GM19238 (cell line): ENCODE measurements around the gene CCDC15.
"Not testable (repeated sequence)": the region's sequence is repeated elsewhere in the genome, so short reads cannot be mapped to it uniquely, and the experiment has no call there.

ENCODE experiments used
- DNase-seq: peaks from one replicate; pipeline ENCODE4 v3.0.0; 2011; ENCODE audit warnings: low spot score; ENCODE audit not compliant: insufficient read length

Gene CCDC15

DNA sequence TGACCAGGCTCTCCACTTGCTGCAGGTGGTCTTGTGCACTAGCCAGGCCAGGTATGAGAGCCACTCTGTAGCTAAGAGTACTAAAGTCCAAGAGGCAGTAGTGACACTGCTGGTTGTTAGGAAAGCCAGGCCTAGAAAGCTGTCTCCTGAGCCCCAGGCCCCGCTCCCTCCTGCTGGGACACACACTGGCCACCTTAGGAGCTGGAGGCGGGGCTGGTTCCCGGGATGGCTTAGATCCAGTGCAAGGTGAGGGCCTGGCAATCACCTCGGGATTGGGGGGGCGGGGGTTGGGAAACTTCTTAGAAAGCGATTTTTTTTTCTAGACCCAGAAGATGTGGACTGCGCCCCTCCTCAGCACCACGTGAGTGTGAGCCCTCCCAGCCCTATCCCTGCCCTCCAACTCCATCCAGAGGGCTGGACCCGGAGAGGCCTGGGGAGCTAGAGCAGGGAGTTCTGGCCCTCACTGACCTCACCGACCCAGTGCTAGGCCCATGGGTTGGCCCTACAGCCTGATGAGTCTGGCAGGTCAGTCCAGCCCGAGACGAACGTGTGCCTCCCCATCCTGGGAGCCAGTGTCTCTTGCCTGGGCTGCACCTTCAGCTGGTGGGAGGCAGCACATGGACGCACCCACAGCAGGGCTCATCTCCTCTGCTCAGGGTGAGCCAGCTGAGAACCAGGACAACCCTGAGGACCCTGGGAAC is 127.2 kb downstream of the CCDC15 start:
- DNase-seq = no peak

DNA sequence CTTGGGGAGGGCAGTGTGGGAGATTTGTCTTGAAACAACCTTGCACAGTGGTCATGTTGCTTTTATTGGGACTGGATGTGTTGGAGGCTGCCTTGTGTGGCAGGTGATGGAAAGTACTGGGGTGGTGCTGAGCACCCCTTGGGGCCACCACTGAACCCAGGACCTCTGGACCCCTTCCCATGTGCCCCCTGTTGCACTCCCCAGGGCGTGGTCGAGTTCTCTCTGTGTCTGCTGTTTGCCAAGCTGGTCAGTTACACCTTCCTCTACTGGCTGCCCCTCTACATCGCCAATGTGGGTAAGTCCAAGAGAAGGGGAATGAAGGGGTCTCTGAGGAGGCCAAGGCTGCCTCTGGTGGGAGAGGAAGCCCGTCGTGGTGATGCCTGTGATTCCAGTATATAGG is 128.0 kb downstream of the CCDC15 start:
- no peak for DNase-seq

DNA sequence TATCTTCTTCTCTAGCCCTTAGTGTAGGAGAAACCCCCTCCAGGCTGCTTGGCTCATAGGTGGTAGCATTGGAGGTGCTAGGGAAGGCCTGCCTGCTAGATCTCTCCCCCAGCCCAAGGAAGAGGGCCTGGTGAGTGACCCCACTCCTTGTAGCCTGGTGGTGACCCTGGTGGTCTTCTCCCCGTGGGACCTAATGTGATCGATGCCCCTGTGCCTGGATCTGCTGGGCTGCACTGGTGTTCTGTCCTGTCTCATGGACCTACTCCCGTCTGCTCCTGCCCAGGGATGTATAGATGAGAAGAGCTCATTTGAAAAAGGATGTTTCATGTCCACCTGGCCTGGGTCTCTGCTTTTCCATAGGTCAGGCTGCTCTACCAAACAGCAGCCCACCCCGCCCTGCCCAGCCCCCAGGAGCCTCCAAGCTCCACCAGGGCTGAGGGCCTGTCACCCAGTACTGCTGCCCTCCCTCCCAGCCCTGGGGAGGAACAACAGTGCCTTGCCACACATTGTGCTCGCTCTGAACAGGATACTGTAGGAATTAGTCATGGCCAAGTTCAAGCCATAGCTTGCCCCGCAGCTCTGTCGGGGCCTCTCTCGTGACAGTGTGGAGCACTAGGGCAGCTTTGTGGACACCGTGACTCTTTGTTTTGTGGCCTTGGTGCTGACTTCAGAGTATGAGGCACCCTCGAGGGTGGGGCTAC is 128.8 kb downstream of the CCDC15 start:
- DNase-seq = no peak

DNA sequence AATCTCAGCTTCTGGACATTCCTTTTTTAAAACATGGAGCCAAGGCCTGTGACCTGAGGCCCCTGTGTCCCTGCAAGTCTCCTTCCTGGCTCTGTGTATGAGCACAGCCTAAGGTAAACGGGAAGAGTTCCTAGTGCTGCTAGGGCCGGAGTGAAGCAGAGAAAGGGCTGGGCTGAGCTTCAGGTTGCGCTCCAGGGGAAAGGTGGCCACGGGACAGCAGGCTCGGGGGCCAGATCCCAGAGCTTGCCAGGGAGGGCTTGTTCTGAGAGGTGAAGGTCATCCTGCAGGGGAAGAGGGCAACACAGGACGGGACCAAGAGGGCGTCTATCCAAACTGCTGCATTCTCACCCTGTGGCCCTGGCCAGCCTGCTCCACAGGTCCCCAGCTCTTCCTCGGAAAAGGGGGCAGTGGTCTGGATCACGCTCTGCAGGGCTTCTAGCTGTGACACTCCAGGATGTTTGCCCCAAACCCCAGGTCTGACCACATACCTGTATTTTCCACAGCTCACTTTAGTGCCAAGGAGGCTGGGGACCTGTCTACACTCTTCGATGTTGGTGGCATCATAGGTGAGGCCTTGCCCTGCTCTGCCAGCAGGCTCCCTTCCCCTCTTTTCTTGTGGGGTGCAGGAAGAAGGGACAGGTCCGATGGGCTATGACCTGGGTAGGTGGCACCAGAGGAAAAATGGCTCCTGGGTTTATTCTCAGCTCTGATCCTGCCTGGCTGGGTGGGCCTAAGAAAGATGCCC is 129.5 kb downstream of the CCDC15 start:
- DNase-seq = no peak

DNA sequence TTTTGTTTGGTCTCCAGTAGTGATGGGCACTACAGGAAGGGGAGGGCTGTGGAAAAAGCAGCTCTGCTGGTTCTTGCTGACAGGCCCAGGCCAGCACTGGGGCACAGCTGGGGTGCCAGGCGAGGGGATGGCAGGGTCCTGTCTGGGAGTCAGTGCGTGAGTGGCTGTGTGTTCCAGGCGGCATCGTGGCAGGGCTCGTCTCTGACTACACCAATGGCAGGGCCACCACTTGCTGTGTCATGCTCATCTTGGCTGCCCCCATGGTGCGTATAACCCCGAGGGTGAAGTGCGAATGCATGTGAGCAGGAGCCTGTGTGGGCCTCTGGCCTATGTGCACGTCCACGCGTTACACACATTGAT is 130.0 kb downstream of the CCDC15 start:
- DNase-seq = no peak

DNA sequence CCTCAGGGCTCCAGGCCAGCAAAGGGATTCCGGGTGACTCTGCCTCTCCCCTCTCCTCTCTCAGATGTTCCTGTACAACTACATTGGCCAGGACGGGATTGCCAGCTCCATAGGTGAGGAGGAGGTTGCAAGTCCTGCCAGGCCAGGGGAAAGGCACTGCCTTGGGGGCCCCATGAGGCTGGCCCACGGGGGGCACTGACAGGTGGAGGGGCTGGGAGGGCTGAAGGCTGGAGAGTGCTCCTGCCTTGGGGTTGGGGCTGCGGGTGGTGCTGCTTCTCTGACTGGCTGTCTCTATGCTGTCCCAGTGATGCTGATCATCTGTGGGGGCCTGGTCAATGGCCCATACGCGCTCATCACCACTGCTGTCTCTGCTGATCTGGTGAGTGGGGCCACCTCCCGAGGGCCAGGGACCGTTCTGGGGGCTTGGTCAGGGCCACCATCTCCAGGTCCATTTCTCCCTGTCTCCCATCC is 130.8 kb downstream of the CCDC15 start:
- DNase-seq = no peak

DNA sequence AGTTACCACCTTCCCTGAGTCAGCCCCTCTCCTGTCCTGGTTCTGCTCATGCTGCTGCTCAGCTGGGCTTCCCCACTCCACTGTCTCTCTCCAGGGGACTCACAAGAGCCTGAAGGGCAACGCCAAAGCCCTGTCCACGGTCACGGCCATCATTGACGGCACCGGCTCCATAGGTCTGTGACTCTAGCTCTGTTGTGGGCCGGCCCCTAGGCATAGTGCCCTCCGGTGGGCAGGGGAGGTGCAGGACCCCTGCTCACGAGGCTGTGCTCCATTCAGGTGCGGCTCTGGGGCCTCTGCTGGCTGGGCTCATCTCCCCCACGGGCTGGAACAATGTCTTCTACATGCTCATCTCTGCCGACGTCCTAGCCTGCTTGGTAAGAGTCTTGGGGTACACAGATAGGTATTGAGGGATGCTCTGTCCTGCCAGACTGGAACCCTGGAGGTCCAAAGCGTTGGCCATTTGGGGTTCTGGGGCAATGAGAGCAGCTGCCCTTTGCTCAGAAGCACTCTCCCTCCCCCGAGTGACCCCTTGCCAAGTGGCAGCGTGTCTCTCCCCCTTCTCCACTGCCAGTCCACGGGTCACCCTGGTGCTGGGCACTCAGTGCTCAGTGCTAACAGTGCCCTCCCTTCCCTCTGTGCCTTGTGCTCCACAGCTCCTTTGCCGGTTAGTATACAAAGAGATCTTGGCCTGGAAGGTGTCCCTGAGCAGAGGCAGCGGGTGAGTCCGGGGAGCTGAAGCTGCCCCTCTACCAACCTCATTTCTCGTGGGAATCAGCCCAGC is 131.5 kb downstream of the CCDC15 start:
- no peak for DNase-seq

DNA sequence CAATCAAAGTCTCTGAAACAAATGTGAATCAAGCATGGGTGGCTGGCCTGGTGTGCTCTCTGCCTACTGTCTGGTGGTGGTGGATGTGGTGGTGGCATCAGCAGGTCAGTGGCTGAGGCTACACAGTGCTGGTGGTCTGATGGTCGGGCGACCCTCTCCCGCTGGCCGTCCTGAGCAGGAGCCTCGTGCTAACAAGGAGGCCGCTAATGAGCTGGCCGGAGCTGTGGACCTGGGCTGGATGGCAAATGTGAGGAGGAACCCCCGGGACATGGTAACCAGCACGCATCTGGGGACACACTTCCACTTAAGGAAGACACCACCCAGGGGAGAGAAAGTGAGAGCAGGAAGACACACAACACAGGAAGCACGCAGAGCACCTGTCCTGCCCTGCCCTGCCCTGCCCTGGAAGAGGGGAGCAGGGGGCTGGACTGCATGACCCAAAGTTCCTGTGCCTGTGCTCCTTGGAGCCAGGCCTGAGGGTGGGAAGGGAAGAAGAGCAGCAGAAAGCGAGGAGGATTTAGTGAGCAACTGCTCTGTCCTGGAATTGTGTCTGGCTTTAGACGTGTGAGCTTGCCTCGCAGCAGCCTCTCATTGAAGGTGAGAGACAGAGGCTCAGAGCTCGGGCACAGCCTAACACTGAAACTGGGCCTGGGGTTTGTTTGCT is 132.8 kb downstream of the CCDC15 start:
- no peak for DNase-seq

DNA sequence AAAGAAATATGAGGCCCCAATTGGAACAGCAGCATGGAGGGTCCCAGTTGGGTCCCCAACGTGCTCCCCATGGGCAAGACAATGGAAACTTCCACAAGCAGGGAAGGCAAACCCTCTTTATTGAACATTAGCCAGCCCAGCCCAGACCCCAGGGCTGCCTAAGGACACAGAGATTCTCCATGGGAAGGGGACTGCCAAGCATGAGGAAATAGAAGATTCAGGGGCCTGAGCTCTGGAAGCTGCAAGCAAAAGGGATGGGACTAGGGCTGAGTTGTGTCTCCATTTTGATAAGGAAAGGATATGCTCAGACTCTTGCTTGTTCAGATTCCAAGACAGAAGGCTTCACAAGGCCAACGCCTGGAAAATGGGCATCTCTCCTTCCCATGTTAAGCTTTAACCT is 134.1 kb downstream of the CCDC15 start:
- no peak for DNase-seq

DNA sequence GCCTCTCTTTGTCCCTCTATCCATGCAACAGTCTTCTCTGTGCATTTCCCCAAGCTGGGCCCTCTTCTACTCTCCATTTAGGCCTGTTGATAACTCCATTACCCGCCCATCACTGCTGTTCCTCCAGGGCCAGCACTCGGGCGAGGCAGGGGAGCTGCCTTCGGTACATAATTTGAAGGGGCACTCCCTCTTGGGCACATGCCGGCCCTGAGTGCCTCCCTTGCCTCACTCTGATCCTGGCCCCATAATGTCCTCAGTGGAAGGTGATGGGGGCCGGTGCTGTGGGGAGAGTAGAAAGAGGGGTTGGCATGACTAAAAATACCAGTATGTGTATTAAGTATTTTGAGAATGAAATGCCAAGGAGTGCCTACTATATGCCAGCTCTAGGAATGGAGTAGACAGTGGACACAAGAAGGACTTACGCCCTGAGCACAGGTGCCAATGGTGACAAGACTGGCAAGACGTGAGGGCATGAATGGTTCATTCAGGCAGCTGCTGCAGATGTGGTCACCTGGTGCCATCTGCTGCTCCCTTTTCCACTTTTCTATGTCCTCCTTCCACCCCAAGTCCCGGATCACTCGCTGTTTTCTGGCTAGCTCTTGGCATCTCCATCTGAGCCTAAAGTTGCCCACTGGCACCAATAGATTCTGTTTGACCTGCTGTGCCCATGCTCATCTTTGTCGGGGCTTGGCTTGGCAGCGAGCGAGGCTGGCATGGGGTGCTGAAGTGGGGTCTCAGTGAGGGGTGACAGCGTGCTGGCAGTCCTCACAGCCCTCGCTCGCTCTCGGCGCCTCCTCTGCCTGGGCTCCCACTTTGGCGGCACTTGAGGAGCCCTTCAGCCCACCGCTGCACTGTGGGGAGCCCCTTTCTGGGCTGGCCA is 134.8 kb downstream of the CCDC15 start:
- DNase-seq = no peak

DNA sequence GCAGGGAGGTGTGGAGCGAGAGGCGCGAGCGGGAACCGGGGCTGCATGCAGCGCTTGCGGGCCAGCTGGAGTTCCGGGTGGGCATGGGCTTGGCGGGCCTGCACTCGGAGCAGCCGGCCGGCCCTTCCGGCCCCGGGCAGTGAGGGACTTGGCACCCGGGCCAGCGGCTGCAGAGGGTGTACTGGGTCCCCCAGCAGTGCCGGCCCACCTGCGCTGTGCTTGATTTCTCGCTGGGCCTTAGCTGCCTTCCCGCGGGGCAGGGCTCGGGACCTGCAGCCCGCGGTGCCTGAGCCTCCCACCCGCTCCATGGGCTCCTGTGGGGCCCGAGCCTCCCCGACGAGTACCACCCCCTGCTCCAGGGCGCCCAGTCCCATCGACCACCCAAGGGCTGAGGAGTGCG is 135.5 kb downstream of the CCDC15 start:
- not testable (repeated sequence) for DNase-seq

DNA sequence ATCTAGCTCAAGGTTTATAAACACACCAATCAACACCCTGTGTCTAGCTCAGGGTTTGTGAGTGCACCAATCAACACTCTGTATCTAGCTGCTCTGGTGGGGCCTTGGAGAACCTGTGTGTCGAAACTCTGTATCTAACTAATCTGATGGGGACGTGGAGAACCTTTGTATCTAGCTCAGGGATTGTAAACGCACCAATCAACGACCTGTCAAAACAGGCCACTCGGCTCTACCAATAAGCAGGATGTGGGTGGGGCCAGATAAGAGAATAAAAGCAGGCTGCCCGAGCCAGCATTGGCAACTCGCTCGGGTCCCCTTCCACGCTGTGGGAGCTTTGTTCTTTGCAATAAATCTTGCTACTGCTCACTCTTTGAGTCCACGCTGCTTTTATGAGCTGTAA is 136.1 kb downstream of the CCDC15 start:
- not testable (repeated sequence) for DNase-seq

DNA sequence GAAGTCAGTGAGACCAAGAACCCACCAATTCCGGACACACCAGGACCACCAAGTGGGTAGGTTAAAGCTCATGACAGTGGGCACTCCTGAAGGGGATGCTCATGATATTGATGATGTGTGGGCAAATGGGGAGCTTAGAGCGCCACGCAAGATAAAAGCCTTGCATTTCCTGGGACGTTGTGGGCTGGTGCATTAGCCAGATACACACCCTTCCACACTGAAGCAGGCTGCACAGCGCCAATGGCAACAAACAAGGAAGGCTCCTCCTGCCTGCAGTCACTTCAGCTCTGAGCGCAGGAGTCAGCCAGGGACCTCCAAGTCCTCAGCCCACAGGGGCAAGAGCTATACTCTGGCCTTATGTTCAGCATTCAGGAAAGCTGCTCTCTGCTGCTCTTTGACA is 136.8 kb downstream of the CCDC15 start:
- no peak for DNase-seq
